Colonic mucosa (tissue), 4 donors: Measurements from ENCODE around the gene DRAXIN. TPM values are rescaled to one million over a fixed set of nuclear protein-coding genes. Genes with fewer than 3 reads are reported as not detected.

Experiments used
- DNase-seq: peaks from one replicate; pipeline ENCODE4 v3.0.0-alpha.2; 2020
- H3K27ac ChIP-seq: fragments of 200-600 bp; one replicate; pipeline ENCODE4 v1.8.0; 2021
- H3K27me3 ChIP-seq: fragments of 200-600 bp; one replicate; pipeline ENCODE4 v1.8.0; 2021
- H3K36me3 ChIP-seq: fragments of 200-600 bp; one replicate; pipeline ENCODE4 v1.8.0; 2021
- H3K4me1 ChIP-seq: fragments of 200-600 bp; one replicate; pipeline ENCODE4 v1.8.0; 2021; ENCODE audit warnings: mild to moderate bottlenecking
- H3K4me3 ChIP-seq: fragments of 200-600 bp; one replicate; pipeline ENCODE4 v1.8.0; 2021
- H3K9ac ChIP-seq, 2 donors: one replicate each; pipeline ENCODE4 v1.7.0; 2013; ENCODE audit warnings: control low read depth in 2 of 2, low read depth in 2 of 2, low read length in 2 of 2
- H3K9me3 ChIP-seq: fragments of 200-600 bp; one replicate; pipeline ENCODE4 v1.8.0; 2021
- intact Hi-C: fragments of 100-400 bp; cut with DNase I; formaldehyde crosslinking; loops from one replicate; pipeline ENCODE4 v1.14.1; 2022
- total RNA-seq, 2 donors: library from RNA; stranded (reverse); fragmentation: NEBNext Ultra II Directional in 1 of 2; extraction: Animal tissue kit (Norgen Biotek cat#: 25700) in 1 of 2; gene quantifications; one replicate each; pipeline ENCODE4 v1.2.1, GENCODE V29; 2021
- TF ChIP-seq, protein P1 (sequence below): fragments of 200-600 bp; IDR thresholded peaks from one replicate; pipeline ENCODE4 v1.8.0; 2022; ENCODE audit warnings: antibody characterized with exemption, mild to moderate bottlenecking
- donor health status: healthy.
- donor health status: DM: no; HTN: no; CAD: no.
- donor health status: DM: no; HTN: no; CAD: no.

DRAXIN gene
- total RNA-seq, 2 donors from 2014 or later = 0.05 TPM

DNA sequence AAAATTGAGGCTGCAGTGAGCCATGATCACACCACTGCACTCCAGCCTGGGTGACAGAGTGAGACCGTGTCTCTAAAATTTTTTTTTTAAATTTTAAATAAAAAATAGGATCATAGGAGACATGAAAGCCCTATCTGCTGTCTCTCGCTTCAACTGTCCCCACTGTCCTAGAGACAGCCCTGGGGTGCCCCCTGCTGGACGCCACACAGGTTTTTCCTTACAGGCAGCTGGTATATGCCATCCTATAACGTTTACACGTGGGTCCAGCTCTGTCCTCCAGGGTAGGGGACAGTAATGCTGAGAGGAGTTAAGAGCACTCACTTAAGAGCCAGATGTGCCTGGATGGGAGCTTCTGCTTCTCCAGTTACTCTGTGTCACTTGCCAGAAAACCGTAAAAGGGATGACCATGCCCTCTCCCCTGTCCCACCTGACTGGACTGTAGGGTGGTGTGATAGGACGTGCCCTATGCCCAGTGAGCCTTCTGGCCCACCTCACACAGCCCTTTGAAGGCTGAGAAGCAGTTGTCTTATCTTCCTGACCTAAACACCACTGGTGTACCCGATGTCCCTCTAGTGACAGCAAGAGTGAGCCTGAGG lies 45.7 kb upstream of the DRAXIN start:
- no peak overlapping the region for H3K27ac ChIP-seq
- peak; percentile 84 for DNase-seq
- H3K9ac ChIP-seq = no peak overlapping the region
- no peak overlapping the region for H3K4me3 ChIP-seq
- peaks cover 8% of the 10 kb centered on the region for H3K4me1 ChIP-seq
- TF ChIP-seq, protein P1, sequence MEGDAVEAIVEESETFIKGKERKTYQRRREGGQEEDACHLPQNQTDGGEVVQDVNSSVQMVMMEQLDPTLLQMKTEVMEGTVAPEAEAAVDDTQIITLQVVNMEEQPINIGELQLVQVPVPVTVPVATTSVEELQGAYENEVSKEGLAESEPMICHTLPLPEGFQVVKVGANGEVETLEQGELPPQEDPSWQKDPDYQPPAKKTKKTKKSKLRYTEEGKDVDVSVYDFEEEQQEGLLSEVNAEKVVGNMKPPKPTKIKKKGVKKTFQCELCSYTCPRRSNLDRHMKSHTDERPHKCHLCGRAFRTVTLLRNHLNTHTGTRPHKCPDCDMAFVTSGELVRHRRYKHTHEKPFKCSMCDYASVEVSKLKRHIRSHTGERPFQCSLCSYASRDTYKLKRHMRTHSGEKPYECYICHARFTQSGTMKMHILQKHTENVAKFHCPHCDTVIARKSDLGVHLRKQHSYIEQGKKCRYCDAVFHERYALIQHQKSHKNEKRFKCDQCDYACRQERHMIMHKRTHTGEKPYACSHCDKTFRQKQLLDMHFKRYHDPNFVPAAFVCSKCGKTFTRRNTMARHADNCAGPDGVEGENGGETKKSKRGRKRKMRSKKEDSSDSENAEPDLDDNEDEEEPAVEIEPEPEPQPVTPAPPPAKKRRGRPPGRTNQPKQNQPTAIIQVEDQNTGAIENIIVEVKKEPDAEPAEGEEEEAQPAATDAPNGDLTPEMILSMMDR = peak; percentile 74
- H3K27me3 ChIP-seq = no peaks in the 10 kb centered on the region
- H3K36me3 ChIP-seq = no peaks in the 10 kb centered on the region
- no peaks in the 10 kb centered on the region for H3K9me3 ChIP-seq
- intact Hi-C loops = no loop called here

DNA sequence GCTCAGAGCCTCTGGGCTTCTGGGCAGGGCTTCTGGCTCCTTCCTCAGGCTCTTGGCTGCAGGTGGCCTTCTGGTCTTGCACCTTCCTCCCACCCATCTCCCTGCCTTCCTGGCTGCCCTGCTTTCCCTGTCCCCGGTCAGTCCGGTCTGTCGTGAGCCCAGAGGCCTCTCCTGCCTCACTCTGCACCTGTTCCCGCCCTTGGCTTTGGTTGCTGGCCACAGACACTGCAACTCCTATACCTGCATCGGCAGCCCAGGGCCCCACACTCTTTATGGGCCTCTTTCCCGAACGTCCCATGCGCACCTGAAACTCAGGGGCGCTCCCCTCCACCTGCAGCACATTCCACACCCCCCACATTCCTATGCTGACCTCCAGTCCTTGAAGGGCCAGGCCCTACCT lies 45.2 kb upstream of the DRAXIN start:
- Histone ChIP-seq H3K36me3 (no peaks in the 10 kb centered on the region), H3K4me3 (no peak overlapping the region), H3K9ac (no peak overlapping the region), H3K4me1 (peaks cover 9% of the 10 kb centered on the region), H3K27me3 (no peaks in the 10 kb centered on the region), H3K27ac (no peak overlapping the region), H3K9me3 (no peaks in the 10 kb centered on the region)
- TF ChIP-seq, protein P1 = no peak
- DNase-seq = no peak
- intact Hi-C loops = no loop called here

DNA sequence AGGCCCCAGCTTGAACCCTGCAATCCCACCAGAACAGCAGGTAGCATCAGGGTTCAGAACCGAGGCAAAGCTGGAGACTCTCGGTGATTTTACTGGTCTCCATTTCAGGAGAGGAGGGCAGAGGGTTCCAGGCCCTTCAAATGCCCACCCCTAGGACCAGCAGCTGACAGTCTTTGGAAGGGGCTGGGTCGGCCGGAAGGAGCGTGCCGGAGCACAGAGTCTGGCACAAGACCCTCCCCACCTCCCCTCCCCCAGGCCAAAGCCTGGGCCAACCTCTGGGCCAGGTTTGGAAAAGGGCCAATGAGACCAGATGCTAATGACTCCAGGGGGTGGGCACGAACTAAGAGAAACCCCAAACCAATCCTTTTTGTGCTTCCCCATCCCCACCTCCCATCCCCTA lies 44.2 kb upstream of the DRAXIN start:
- Histone ChIP-seq H3K9ac (no peak overlapping the region), H3K4me1 (peaks cover 9% of the 10 kb centered on the region), H3K4me3 (no peak overlapping the region), H3K36me3 (no peaks in the 10 kb centered on the region), H3K9me3 (no peaks in the 10 kb centered on the region), H3K27ac (no peak overlapping the region), H3K27me3 (no peaks in the 10 kb centered on the region)
- TF ChIP-seq, protein P1 = no peak
- DNase-seq = no peak
- intact Hi-C loops = no loop called here

DNA sequence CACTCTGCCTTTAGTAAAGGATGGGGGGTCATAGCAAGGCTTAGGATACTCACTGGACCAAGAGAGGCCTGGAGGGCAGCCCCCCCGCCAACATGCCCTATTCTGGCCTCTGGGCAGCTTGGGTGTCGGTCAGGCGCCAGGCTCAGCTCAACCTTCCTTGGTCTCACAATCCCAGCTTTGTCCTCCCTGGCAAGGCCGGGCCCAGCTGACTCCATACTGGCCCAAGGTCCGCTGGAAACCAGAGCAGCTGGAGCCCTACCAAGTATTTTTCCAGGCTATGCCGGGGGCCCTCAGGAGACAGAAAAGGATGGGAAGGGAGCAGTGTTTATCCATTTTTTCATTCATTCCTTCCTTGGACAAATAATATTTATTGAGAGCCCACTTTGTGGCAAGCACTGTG lies 43.5 kb upstream of the DRAXIN start:
- Histone ChIP-seq H3K27ac (no peak overlapping the region), H3K4me1 (peaks cover 9% of the 10 kb centered on the region), H3K27me3 (no peaks in the 10 kb centered on the region), H3K9ac (no peak overlapping the region), H3K9me3 (no peaks in the 10 kb centered on the region), H3K4me3 (no peak overlapping the region), H3K36me3 (no peaks in the 10 kb centered on the region)
- intact Hi-C loops = no loop called here
- DNase-seq = no peak
- TF ChIP-seq, protein P1 = no peak

DNA sequence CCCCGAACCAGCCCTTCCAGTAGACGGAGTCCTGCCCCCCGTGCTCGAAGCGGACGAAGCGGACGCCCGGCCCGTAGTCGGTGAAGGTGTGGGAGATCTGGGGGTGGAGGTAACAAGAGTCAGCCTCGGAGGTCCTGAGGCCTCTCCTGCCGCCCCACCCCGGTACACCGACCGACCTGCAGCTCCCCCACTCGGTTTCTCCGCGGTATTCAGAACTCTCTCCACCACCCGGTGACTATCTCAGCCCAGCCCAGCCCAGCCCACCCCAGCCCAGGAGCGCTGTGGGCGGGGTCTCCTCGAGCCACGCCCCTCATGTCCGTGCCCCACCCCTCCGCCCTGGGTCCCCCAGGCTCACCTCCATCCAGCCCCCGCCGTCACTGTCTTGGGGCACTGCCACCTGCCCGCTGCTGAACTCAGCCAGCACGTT lies 42.8 kb upstream of the DRAXIN start:
- Histone ChIP-seq H3K9ac (no peak overlapping the region), H3K36me3 (no peaks in the 10 kb centered on the region), H3K9me3 (no peaks in the 10 kb centered on the region), H3K27ac (no peak overlapping the region), H3K27me3 (no peaks in the 10 kb centered on the region), H3K4me1 (peaks cover 9% of the 10 kb centered on the region), H3K4me3 (no peak overlapping the region)
- intact Hi-C loops = no loop called here
- TF ChIP-seq, protein P1 = no peak
- peak; percentile 54 for DNase-seq
